Calu3 (cell line): ENCODE results near the gene USO1. TPM values are rescaled to one million over a fixed set of nuclear protein-coding genes. Genes with fewer than 3 reads are reported as not detected.

Experiments used
- BruUV-seq: library from RNA; stranded (reverse); fragments of 400-500 nt; replicated peaks from 2 replicates; lab custom pipeline; 2021; lab: Mats Ljungman, UMichigan
- CTCF ChIA-PET: fragments of 300-600 bp; sonication (Branson Sonifier 250); formaldehyde crosslinking; loops from one replicate; lab custom pipeline; 2022; ENCODE audit warnings: antibody characterized with exemption; lab: Charles Lee
- DNase-seq: peaks from one replicate; pipeline ENCODE4 v3.0.0; 2022
- H3K27ac Mint-ChIP-seq: one replicate; pipeline ENCODE4 v1.8.0; 2022; ENCODE audit warnings: mixed read lengths; ENCODE audit not compliant: unreplicated experiment
- H3K27me3 Mint-ChIP-seq: one replicate; pipeline ENCODE4 v1.8.0; 2022; ENCODE audit warnings: mixed read lengths; ENCODE audit not compliant: unreplicated experiment
- H3K36me3 Mint-ChIP-seq: one replicate; pipeline ENCODE4 v1.8.0; 2022; ENCODE audit warnings: mild to moderate bottlenecking, moderate library complexity, mixed read lengths; ENCODE audit not compliant: insufficient read depth, unreplicated experiment
- H3K4me1 Mint-ChIP-seq: one replicate; pipeline ENCODE4 v1.8.0; 2022; ENCODE audit warnings: mild to moderate bottlenecking, low read depth, mixed read lengths; ENCODE audit not compliant: unreplicated experiment
- H3K4me3 Mint-ChIP-seq: one replicate; pipeline ENCODE4 v1.8.0; 2022; ENCODE audit warnings: mild to moderate bottlenecking, low read depth, moderate library complexity, mixed read lengths; ENCODE audit not compliant: unreplicated experiment
- H3K9me3 Mint-ChIP-seq: one replicate; pipeline ENCODE4 v1.8.0; 2022; ENCODE audit warnings: low read depth, mixed read lengths; ENCODE audit not compliant: unreplicated experiment
- CTCF ChIP-seq: fragments of 200-600 bp; IDR thresholded peaks from one replicate; pipeline ENCODE4 v1.8.0; 2022; ENCODE audit warnings: antibody characterized with exemption; ENCODE audit not compliant: unreplicated experiment
- intact Hi-C: fragments of 100-400 bp; cut with micrococcal nuclease; formaldehyde crosslinking; loops from one replicate; pipeline ENCODE4 v1.10.0; 2022; ENCODE audit not compliant: unreplicated experiment
- total RNA-seq: library from RNA; stranded (reverse); gene quantifications from 2 replicates; pipeline ENCODE4 v1.2.3, GENCODE V29; 2022

Gene USO1
- total RNA-seq, 1 experiment from 2014 or later, result 45.4 TPM

GRCh38 chr4:75742451-75742850 is 18.1 kb downstream of the USO1 start:
- no peaks in the 10 kb centered on the region for H3K36me3 Mint-ChIP-seq
- DNase-seq, result no peak
- H3K4me3 Mint-ChIP-seq, result no peak overlapping the region
- no TSS peak for BruUV-seq
- H3K9me3 Mint-ChIP-seq, result no peaks in the 10 kb centered on the region
- no peak overlapping the region for H3K27ac Mint-ChIP-seq
- H3K4me1 Mint-ChIP-seq, result no peaks in the 10 kb centered on the region
- intact Hi-C loops, result no loop called here
- no peak for TF ChIP-seq CTCF
- CTCF ChIA-PET, result no interaction called here
- no peaks in the 10 kb centered on the region for H3K27me3 Mint-ChIP-seq

GRCh38 chr4:75745161-75745560 is 20.8 kb downstream of the USO1 start:
- Mint-ChIP-seq H3K36me3 (no peaks in the 10 kb centered on the region), H3K27ac (no peak overlapping the region), H3K9me3 (no peaks in the 10 kb centered on the region), H3K4me1 (no peaks in the 10 kb centered on the region), H3K27me3 (no peaks in the 10 kb centered on the region), H3K4me3 (no peak overlapping the region)
- no peak for DNase-seq
- intact Hi-C loops, result no loop called here
- BruUV-seq, result no TSS peak
- no peak for TF ChIP-seq CTCF
- CTCF ChIA-PET, result interaction anchor here (0.9 to 1.1 kb wide), 2 partner anchors 19 to 21 kb away, joined by 3 read pairs; partner anchors contain the start of gene USO1

GRCh38 chr4:75745721-75746199 is 21.4 kb downstream of the USO1 start:
- no peak overlapping the region for H3K4me3 Mint-ChIP-seq
- DNase-seq, result no peak
- no TSS peak for BruUV-seq
- H3K36me3 Mint-ChIP-seq, result no peaks in the 10 kb centered on the region
- H3K4me1 Mint-ChIP-seq, result no peaks in the 10 kb centered on the region
- TF ChIP-seq CTCF, result no peak
- no peaks in the 10 kb centered on the region for H3K9me3 Mint-ChIP-seq
- no peak overlapping the region for H3K27ac Mint-ChIP-seq
- intact Hi-C loops, result no loop called here
- H3K27me3 Mint-ChIP-seq, result no peaks in the 10 kb centered on the region
- CTCF ChIA-PET, result interaction anchor here (0.9 to 1.1 kb wide), 2 partner anchors 20 to 21 kb away, joined by 3 read pairs; partner anchors contain the start of gene USO1

- no peak overlapping the region for H3K4me3 Mint-ChIP-seq
These were observed 28.3 kb downstream of the USO1 start for GRCh38 chr4:75752637-75753036.

More at GRCh38 chr4:75752637-75753036, 28.3 kb downstream of the USO1 start:
- no peak for DNase-seq
- H3K27ac Mint-ChIP-seq, result no peak overlapping the region
- H3K4me1 Mint-ChIP-seq, result no peaks in the 10 kb centered on the region
- no peaks in the 10 kb centered on the region for H3K9me3 Mint-ChIP-seq
- TF ChIP-seq CTCF, result no peak
- CTCF ChIA-PET, result no interaction called here
- BruUV-seq, result no TSS peak
- intact Hi-C loops, result no loop called here
- no peaks in the 10 kb centered on the region for H3K27me3 Mint-ChIP-seq
- H3K36me3 Mint-ChIP-seq, result peaks cover 15% of the 10 kb centered on the region
